ENCODE results near the gene FGF11. TPM values are rescaled to one million over a fixed set of nuclear protein-coding genes. Genes with fewer than 3 reads are reported as not detected.

The FGF11 gene
- total RNA-seq, 4 donors from 2014 or later: 1.2 to 7.4 (median 4.1) TPM

DNA sequence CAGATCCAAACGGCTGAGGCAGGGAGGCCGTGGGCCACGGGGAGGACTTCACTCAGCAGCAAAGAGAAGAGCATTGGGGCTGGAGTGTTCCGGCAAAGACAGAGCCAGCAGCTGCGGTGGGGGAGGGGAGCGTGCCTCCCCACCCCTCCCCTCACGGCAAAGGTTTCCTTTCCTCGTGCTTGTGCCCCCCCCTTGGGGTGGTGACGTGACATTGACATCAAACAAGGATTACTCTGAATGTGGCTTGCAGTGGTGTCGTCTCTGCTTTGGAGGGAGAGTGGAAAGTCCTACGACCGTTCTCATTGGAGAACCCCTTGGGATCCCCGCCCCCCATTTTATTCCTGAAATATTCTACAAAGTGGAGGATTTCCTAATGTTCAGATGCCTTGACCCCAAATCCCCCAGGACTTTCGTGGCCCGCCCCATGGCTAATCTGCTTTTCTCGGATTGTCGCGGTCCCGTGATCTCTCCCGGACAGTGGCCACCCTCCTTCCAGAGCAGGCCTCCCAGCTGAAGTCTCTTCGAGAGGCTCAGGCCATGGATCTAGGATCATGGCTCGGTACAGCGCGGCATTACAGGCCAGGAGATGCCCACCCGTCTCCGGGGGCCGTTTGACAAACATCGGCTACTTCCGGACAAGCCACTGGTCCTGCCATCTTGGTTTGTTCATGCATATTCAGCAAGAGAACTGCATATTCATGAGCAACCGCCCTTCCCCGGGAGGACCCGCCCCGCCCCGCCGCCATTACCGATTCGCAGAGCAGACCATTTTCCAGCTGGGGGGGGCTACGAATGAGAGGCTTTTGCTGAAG is 44.1 kb downstream of the FGF11 start:
- in situ Hi-C loops (cut with MboI; ENCODE audit: low sequenced_read_pairs in 4 of 4) (no loop called here), intact Hi-C loops (cut with DNase I; ENCODE audit: low total_unique reads) (loop anchor here (1.0 to 10.0 kb wide), 12 partner anchors 48 to 831 kb away; partner anchors contain the start of genes BCL6B, C17orf100, EIF5A and KCTD11)
- no peaks in the 10 kb centered on the region for H3K36me3 ChIP-seq
- ATAC-seq (peak; percentile 70 to 77), DNase-seq (peak; percentile 95 to 96)
- TF ChIP-seq POLR2A (IDR thresholded peaks at IDR 0.05): peak in 1 of 2 donors; percentile 57
- TF ChIP-seq, protein P1, sequence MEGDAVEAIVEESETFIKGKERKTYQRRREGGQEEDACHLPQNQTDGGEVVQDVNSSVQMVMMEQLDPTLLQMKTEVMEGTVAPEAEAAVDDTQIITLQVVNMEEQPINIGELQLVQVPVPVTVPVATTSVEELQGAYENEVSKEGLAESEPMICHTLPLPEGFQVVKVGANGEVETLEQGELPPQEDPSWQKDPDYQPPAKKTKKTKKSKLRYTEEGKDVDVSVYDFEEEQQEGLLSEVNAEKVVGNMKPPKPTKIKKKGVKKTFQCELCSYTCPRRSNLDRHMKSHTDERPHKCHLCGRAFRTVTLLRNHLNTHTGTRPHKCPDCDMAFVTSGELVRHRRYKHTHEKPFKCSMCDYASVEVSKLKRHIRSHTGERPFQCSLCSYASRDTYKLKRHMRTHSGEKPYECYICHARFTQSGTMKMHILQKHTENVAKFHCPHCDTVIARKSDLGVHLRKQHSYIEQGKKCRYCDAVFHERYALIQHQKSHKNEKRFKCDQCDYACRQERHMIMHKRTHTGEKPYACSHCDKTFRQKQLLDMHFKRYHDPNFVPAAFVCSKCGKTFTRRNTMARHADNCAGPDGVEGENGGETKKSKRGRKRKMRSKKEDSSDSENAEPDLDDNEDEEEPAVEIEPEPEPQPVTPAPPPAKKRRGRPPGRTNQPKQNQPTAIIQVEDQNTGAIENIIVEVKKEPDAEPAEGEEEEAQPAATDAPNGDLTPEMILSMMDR (IDR thresholded peaks at IDR 0.05 in 4 of 5, conservative IDR thresholded peaks at IDR 0.05 in 1 of 5): no peak
- no peaks in the 10 kb centered on the region for H3K27me3 ChIP-seq
- H3K4me3 ChIP-seq: peak overlapping the region; percentile 82 to 90 (median 86)
- peaks cover 42 to 64% of the 10 kb centered on the region in 2 donors for H3K4me1 ChIP-seq
- H3K9me3 ChIP-seq: no peaks in the 10 kb centered on the region
- peak overlapping the region; percentile 100 for H3K27ac ChIP-seq

DNA sequence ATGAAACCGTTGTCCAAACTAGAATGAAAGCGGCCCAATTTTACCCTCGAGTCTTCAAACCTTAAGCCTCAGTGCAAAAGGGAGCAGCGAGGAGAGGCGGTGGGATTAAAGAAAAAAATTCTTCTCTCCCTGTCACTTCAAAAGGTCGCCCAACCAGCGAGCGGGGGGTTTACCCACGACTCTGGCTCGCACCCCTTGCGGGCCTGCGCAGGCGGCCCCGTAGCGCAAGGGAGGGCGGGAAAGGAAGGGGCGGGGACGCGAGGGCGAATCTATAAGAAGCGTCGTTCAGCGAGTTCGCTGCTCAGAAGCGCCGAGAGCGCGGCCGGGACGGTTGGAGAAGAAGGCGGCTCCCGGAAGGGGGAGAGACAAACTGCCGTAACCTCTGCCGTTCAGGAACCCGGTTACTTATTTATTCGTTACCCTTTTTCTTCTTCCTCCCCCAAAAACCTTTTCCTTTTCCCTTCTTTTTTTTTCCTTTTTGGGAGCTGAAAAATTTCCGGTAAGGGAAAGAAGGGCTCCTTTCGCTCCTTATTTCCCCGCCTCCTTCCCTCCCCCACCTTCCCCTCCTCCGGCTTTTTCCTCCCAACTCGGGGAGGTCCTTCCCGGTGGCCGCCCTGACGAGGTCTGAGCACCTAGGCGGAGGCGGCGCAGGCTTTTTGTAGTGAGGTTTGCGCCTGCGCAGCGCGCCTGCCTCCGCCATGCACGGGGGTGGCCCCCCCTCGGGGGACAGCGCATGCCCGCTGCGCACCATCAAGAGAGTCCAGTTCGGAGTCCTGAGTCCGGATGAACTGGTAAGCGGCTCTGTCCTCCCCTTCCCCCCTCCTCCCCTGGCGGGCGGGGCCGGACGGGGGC is 45.0 kb downstream of the FGF11 start, which contains the start of gene POLR2A:
TSS of gene POLR2A (plus strand) at position 300 of the 852 bp plus-strand sequence.
- ATAC-seq (peak; percentile 71 to 76), DNase-seq (peak; percentile 96 to 99)
- H3K9me3 ChIP-seq: no peaks in the 10 kb centered on the region
- H3K4me3 ChIP-seq: peak within 1 kb of the TSS; percentile 82 to 90 (median 86)
- H3K27ac ChIP-seq: peak within 1 kb of the TSS; percentile 100
- in situ Hi-C loops (cut with MboI; ENCODE audit: low sequenced_read_pairs in 4 of 4) (no loop called here), intact Hi-C loops (cut with DNase I; ENCODE audit: low total_unique reads) (loop anchor here (1.0 to 10.0 kb wide), 10 partner anchors 49 to 832 kb away; partner anchors contain the start of genes BCL6B, C17orf100, EIF5A and KCTD11)
- TF ChIP-seq, protein P1 (IDR thresholded peaks at IDR 0.05 in 4 of 5, conservative IDR thresholded peaks at IDR 0.05 in 1 of 5): no peak
- peak; percentile 100 for TF ChIP-seq POLR2A (IDR thresholded peaks at IDR 0.05)
- no peaks in the 10 kb centered on the region for H3K36me3 ChIP-seq
- H3K4me1 ChIP-seq: peaks cover 49 to 70% of the 10 kb centered on the region in 2 donors
- H3K27me3 ChIP-seq: no peaks in the 10 kb centered on the region

DNA sequence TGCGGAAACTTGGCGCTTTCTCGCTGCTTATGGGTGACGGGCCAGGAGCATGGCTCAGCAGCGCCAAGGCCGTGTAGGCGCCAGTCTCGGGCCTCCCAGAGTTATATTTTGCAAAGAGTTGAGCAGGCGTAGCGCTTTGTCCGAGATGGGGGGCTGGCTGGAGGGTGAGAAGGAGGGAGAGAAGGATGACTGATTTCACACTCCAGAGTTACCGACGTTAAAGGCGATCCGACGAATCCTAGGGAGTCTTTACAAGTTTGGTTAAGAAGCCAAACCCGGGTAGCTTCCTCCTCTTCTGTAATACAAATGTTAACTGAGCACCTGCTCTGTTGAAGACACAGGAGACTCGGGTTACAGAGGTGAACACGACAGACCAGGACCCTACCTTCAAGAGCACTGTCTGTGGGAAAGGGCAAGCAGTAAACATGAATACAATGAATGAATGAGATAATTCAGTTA is 45.6 kb downstream of the FGF11 start:
- no peaks in the 10 kb centered on the region for H3K27me3 ChIP-seq
- H3K4me1 ChIP-seq: peaks cover 46 to 67% of the 10 kb centered on the region in 2 donors
- peak overlapping the region; percentile 100 for H3K27ac ChIP-seq
- TF ChIP-seq POLR2A (IDR thresholded peaks at IDR 0.05): no peak
- TF ChIP-seq, protein P1 (IDR thresholded peaks at IDR 0.05 in 4 of 5, conservative IDR thresholded peaks at IDR 0.05 in 1 of 5): peak in 1 of 5 experiments; percentile 29
- in situ Hi-C loops (cut with MboI; ENCODE audit: low sequenced_read_pairs in 4 of 4): loop anchor here in 1 of 4 donors (5.0 kb wide), 1 partner anchor 48 kb away; the partner anchor contains the start of genes FGF11 and TMEM102
- H3K9me3 ChIP-seq: no peaks in the 10 kb centered on the region
- peak overlapping the region; percentile 61 to 90 (median 83) for H3K4me3 ChIP-seq
- DNase-seq (no peak), ATAC-seq (peak; percentile 1 to 3)
- intact Hi-C loops (cut with DNase I; ENCODE audit: low total_unique reads): loop anchor here (1.0 to 10.0 kb wide), 10 partner anchors 50 to 833 kb away; partner anchors contain the start of genes BCL6B, C17orf100, EIF5A and KCTD11
- H3K36me3 ChIP-seq: no peaks in the 10 kb centered on the region

DNA sequence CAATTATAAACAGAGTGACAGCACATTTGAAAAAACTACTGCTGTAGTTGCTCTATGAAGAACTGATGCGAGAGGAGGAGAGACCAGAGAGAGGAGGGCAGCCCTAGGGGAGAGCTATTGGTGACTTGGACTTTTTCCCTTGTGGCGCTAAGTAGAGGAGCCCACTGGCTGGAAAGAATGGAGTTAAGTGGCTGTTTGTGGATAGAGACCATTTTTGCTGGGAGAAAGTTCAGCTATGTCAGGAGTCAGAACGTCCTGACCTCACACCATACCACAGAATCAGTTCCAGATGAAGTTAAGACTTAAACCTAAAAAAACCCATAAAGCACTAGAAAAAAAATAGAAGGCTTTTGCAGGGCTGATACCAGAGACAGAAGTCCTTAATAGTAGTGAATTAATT is 46.9 kb downstream of the FGF11 start:
- Histone ChIP-seq H3K4me1 (peaks cover 39 to 58% of the 10 kb centered on the region in 2 donors), H3K4me3 (peak overlapping the region; percentile 14 to 84 (median 72)), H3K27ac (peak overlapping the region; percentile 100)

More for the DNA sequence above, 46.9 kb downstream of the FGF11 start:
- intact Hi-C loops (cut with DNase I; ENCODE audit: low total_unique reads) (loop anchor here (10.0 kb wide), 1 partner anchor 461 kb away; the partner anchor contains the start of gene BCL6B), in situ Hi-C loops (cut with MboI; ENCODE audit: low sequenced_read_pairs in 4 of 4) (loop anchor here in 1 of 4 donors (5.0 kb wide), 1 partner anchor 49 kb away; the partner anchor contains the start of genes FGF11 and TMEM102)
- ATAC-seq (no peak), DNase-seq (no peak)
- Histone ChIP-seq H3K27me3 (no peaks in the 10 kb centered on the region), H3K36me3 (no peaks in the 10 kb centered on the region), H3K9me3 (no peaks in the 10 kb centered on the region)
- TF ChIP-seq POLR2A (IDR thresholded peaks at IDR 0.05): no peak
- TF ChIP-seq, protein P1 (IDR thresholded peaks at IDR 0.05 in 4 of 5, conservative IDR thresholded peaks at IDR 0.05 in 1 of 5): no peak

All from gastrocnemius medialis (tissue), 4 donors.